Erythroblast (primary cell): ENCODE data around the gene APOO.

ENCODE experiments used
- DNase-seq, 2 experiments: peaks; one replicate each; lab custom pipeline; 2025; lab: John Stamatoyannopoulos, UW
- GATA1 ChIP-seq: IDR thresholded peaks from 2 replicates; pipeline ENCODE4 v1.6.1; 2011; ENCODE audit warnings: low read depth, mild to moderate bottlenecking, control low read depth, low read length, moderate library complexity
- POLR2A ChIP-seq: IDR thresholded peaks from 2 replicates; pipeline ENCODE4 v1.6.1; 2011; ENCODE audit warnings: mild to moderate bottlenecking, low read length

APOO gene

DNA sequence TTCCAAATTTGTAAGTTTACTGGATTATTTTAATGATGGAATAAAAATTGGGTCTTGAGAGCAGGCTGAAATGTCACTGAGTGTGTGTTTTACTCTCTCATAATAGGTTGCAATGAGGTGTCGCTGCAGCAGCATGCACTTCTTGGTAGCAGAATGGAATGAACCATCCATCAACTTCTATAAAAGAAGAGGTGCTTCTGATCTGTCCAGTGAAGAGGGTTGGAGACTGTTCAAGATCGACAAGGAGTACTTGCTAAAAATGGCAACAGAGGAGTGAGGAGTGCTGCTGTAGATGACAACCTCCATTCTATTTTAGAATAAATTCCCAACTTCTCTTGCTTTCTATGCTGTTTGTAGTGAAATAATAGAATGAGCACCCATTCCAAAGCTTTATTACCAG is 122.2 kb downstream of the APOO start:
- DNase-seq = no peak
- TF ChIP-seq GATA1 = no peak
- no peak for TF ChIP-seq POLR2A

DNA sequence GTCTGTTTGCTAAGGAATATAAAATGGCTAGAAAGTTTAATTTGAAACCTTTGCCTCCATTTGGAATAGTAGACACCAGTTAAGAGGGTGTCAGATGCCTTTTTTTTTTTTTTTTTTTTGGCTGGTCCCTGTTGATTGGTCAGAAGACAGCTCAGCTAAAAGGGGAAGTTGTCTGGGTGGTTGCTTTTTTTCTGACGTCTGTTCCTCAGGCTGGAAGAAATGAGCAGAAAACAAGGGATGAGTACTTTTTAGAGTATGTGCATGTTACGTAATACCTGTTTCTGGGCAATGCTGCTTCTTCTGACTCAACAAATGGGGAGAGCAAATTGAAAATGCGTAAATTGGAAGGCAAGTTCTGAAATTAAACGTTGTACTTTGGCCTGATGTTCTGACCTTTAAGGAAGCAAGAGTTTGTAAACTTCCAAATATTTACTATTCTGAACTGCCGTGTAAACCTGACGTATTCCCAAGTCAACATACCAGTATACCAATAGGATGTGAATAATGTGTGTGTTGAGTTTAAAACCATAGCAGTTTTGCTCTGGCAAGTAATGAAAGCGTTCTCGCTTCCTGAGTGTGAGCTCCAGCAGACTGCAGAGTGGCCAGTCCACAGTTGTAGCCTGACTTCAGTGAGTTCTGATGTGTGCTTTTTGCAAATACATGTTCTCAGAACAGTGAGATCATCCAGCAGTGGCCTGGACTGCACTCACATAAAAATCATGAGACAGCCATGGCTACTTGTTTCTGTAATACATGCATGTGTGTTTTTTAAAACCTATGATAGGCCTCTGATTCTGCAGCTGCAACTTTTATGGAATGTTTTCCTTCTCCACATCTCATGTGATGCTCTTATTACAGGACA is 123.0 kb downstream of the APOO start:
- TF ChIP-seq GATA1 (no peak), POLR2A (no peak)
- peak; percentile 39 to 53 for DNase-seq

DNA sequence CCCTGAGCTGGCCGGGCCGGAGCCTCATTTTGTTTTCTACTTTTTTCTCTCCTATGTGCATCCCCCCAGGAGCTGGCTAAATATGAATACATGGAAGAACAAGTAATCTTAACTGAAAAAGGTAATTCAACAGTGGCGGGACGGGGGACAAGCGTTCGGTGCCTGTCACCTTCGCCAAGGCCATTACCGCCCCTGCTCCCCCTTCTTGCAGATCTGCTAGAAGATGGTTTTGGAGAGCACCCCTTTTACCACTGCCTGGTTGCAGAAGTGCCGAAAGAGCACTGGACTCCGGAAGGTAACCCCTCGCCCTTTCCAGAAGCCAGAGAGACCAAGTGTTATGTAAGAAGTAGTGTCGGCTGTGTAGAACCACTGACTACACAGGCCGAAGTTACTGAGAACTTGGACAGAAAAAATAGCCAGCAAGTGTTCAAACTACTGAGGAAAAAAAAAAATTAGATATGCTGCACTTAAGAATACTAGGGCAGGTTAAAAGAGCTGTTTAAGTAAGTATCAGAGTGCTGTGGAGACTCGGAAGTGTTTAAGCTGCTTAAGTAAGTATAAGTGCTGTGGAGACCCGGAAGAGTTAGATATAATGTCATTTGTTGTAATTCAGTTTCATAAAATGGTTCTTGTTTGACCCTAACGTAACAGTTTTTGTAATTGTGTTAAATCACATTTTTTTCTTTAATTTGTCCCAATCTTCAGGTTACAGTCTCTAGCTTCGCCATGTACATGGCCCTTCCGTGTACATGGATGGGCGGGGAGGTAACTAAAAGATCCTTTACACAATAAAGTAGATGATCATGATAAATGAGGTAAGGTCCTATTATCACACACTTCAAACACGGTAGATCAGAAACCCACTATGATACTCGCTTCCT is 123.9 kb downstream of the APOO start:
- DNase-seq = peak; percentile 55 to 67
- TF ChIP-seq POLR2A (peak; percentile 40), GATA1 (no peak)
